B cell (primary cell): Measurements from ENCODE around the gene RHOT1.

Experiments
- CTCF ChIP-seq: fragments of 200-600 bp; IDR thresholded peaks from one replicate; pipeline ENCODE4 v1.8.0; 2022; ENCODE audit warnings: antibody characterized with exemption, mild to moderate bottlenecking
- EZH2 ChIP-seq: IDR thresholded peaks from 2 replicates; pipeline ENCODE4 v1.6.1; 2012; ENCODE audit warnings: borderline replicate concordance, low read depth, mild to moderate bottlenecking, moderate library complexity, low read length; ENCODE audit not compliant: insufficient read depth, poor library complexity, severe bottlenecking

- TF ChIP-seq CTCF = no peak
- no peak for TF ChIP-seq EZH2
Observed at GRCh38 chr17:32274643-32275042, 132.3 kb downstream of the RHOT1 start.
